GM19324 (cell line): ENCODE measurements around the gene GARIN5A.

Source experiments
- ATAC-seq: cut with Tn5 transposase; IDR thresholded peaks from one replicate; pipeline ENCODE4 v1.9.1; 2021; ENCODE audit warnings: mild to moderate bottlenecking, moderate library complexity; ENCODE audit not compliant: unreplicated experiment, low FRiP score

GARIN5A gene

GRCh38 chr19:50509366-50509765, 32.7 kb upstream of the GARIN5A start:
- no peak for ATAC-seq

GRCh38 chr19:50508843-50509190, 32.2 kb upstream of the GARIN5A start:
- ATAC-seq, result no peak

GRCh38 chr19:50507376-50507775, 30.7 kb upstream of the GARIN5A start:
- ATAC-seq, result no peak

- no peak for ATAC-seq
Observed at GRCh38 chr19:50506700-50507099, 30.1 kb upstream of the GARIN5A start.

- no peak for ATAC-seq
Observed at GRCh38 chr19:50505856-50506611, 29.4 kb upstream of the GARIN5A start.

GRCh38 chr19:50501568-50502475, 25.2 kb upstream of the GARIN5A start:
- no peak for ATAC-seq

GRCh38 chr19:50501186-50501567, 24.5 kb upstream of the GARIN5A start:
- ATAC-seq, result no peak

GRCh38 chr19:50500753-50501151, 24.1 kb upstream of the GARIN5A start:
- no peak for ATAC-seq

GRCh38 chr19:50500060-50500752, 23.6 kb upstream of the GARIN5A start:
- ATAC-seq, result no peak

- no peak for ATAC-seq
Observed at GRCh38 chr19:50498219-50499056, 21.8 kb upstream of the GARIN5A start.

GRCh38 chr19:50497022-50497405, 20.4 kb upstream of the GARIN5A start:
- ATAC-seq, result no peak

GRCh38 chr19:50496189-50497021, 19.8 kb upstream of the GARIN5A start:
- no peak for ATAC-seq

- no peak for ATAC-seq
Observed at GRCh38 chr19:50495020-50495531, 18.4 kb upstream of the GARIN5A start.

GRCh38 chr19:50494186-50495019, 17.8 kb upstream of the GARIN5A start:
- no peak for ATAC-seq

- ATAC-seq, result no peak
Observed at GRCh38 chr19:50493171-50493570, 16.5 kb upstream of the GARIN5A start.

- ATAC-seq, result no peak
Observed at GRCh38 chr19:50492303-50493052, 15.8 kb upstream of the GARIN5A start.

GRCh38 chr19:50490991-50491472, 14.4 kb upstream of the GARIN5A start:
- ATAC-seq, result no peak

GRCh38 chr19:50490411-50490811, 13.8 kb upstream of the GARIN5A start:
- ATAC-seq, result no peak
